Measurements from ENCODE around the gene LRRC8D. TPM values are rescaled to one million over a fixed set of nuclear protein-coding genes. Genes with fewer than 3 reads are reported as not detected.

The LRRC8D gene
- total and polyA plus RNA-seq, 2 of the 4 experiments (the other 2 are of a cell fraction): 34.1 to 35.3 TPM

DNA sequence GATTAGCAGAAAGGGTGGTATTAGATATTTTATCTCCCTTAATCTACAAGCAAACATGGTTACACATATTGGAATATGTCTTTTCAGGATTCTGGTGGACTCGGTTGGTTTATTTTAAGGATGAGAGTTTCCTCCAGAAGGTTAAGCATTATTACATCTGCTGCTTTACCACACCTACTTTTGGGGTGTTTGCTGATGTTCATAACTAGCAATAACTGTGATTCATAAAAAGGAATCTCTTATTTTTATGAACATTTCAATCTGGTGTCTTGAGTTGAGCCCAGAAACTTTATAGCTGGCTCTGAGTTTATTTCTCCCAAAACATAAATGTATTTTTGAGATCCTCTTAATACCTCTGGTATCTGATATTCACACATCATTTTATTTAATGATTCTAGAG, 82.7 kb downstream of the LRRC8D start:
- H2AK5ac ChIP-seq (ENCODE audit: low read depth, low read length): no peak overlapping the region
- no peak overlapping the region for H2AK9ac ChIP-seq (replicated peaks; ENCODE audit: low read depth, low read length, poor library complexity)
- no peak for TF ChIP-seq BHLHE40 (IDR thresholded peaks at IDR 0.05; ENCODE audit: low read depth, low read length)
- no peak for TF ChIP-seq MAFK (IDR thresholded peaks at IDR 0.05; ENCODE audit: low read depth, low read length)
- no peak for TF ChIP-seq RAD21 (IDR thresholded peaks at IDR 0.05; ENCODE audit: low read length)
- no peak for TF ChIP-seq NFE2L2 (IDR thresholded peaks at IDR 0.05; ENCODE audit: low read depth, low read length)
- no peak for TF ChIP-seq FOS (IDR thresholded peaks at IDR 0.05; ENCODE audit: low read depth, low read length)
- TF ChIP-seq, protein P1, sequence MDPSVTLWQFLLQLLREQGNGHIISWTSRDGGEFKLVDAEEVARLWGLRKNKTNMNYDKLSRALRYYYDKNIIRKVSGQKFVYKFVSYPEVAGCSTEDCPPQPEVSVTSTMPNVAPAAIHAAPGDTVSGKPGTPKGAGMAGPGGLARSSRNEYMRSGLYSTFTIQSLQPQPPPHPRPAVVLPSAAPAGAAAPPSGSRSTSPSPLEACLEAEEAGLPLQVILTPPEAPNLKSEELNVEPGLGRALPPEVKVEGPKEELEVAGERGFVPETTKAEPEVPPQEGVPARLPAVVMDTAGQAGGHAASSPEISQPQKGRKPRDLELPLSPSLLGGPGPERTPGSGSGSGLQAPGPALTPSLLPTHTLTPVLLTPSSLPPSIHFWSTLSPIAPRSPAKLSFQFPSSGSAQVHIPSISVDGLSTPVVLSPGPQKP (IDR thresholded peaks at IDR 0.05; ENCODE audit: borderline replicate concordance, low read depth, low read length): no peak
- no peak for TF ChIP-seq RCOR1 (IDR thresholded peaks at IDR 0.05; ENCODE audit: insufficient replicate concordance, low read length)
- peak overlapping the region; percentile 58; the same call in 1 of the 2 replicates for H3K4ac ChIP-seq (ENCODE audit: low read depth, low read length)
- H3K9me1 ChIP-seq (ENCODE audit: insufficient read depth, low read length): peaks cover 16% of the 10 kb centered on the region
- CTCF ChIA-PET: interaction anchor here (0.6 kb wide), 1 partner anchor 1785 kb away, joined by 3 read pairs; no protein-coding TSS in a partner anchor
- peak; percentile 36 for DNase-seq
- no peak overlapping the region for H3K56ac ChIP-seq (ENCODE audit: extremely low read depth, insufficient read depth, low read length)
- no peak overlapping the region for H3K27ac ChIP-seq (ENCODE audit: insufficient read depth, low read length)
- H2BK20ac ChIP-seq (ENCODE audit: low read depth, low read length): no peak overlapping the region; the same call in 1 of the 2 replicates
- H3K4me1 ChIP-seq (ENCODE audit: control insufficient read depth, insufficient read depth, low read length): peaks cover 31% of the 10 kb centered on the region
- BruUV-seq (replicated peaks): no TSS peak
- no peak overlapping the region for H2BK5ac ChIP-seq (ENCODE audit: low read depth, low read length, poor library complexity, severe bottlenecking)
- no peak overlapping the region for H3K4me3 ChIP-seq (ENCODE audit: insufficient read depth, low read depth, low read length)
- H4K8ac ChIP-seq (ENCODE audit: low read depth in 2 of 2, low read length in 2 of 2): no peak overlapping the region; a peak in 2 of 4 replicates
- H4K91ac ChIP-seq (ENCODE audit: insufficient read depth, low read depth, low read length): no peak overlapping the region
- WGBS, 2 experiments (ENCODE audit: extremely low coverage in 2 of 2, insufficient read length in 1 of 2): no CpG with 5 or more reads among the region's 1 CpG
- H3K14ac ChIP-seq (replicated peaks; ENCODE audit: low read depth, low read length): 0 out of 2 replicates have a peak overlapping the region, but pooled peaks have one; percentile 51
- H4K5ac ChIP-seq (ENCODE audit: low read depth, low read length): no peak overlapping the region
- no peak overlapping the region; the same call in 2 of the 3 replicates for H2BK15ac ChIP-seq (ENCODE audit: low read depth, low read length)
- H3K79me1 ChIP-seq (ENCODE audit: low read depth in 1 of 2, low read length in 2 of 2): peaks cover 34 to 49% of the 10 kb centered on the region in 2 experiments
- H2AFZ ChIP-seq (replicated peaks; ENCODE audit: low read length, poor library complexity): no peak overlapping the region
- no peaks in the 10 kb centered on the region for H4K20me1 ChIP-seq (ENCODE audit: insufficient read depth, low read length)
- no peaks in the 10 kb centered on the region for H3K36me3 ChIP-seq (ENCODE audit: control insufficient read depth, insufficient read depth, low read length)
- H3K9me3 ChIP-seq (ENCODE audit: control insufficient read depth, insufficient read depth, low read length): no peaks in the 10 kb centered on the region
- POLR2A ChIA-PET (ENCODE audit: unreplicated experiment): no interaction called here
- no peak overlapping the region for H3K18ac ChIP-seq (ENCODE audit: low read depth, low read length)
- H3K9ac ChIP-seq (ENCODE audit: low read depth, low read length): no peak overlapping the region
- dilution Hi-C loops (cut with HindIII; ENCODE audit: low sequenced_read_pairs, unreplicated experiment): no loop called here
- H2BK120ac ChIP-seq (ENCODE audit: low read depth, low read length): 0 out of 2 replicates have a peak overlapping the region, but pooled peaks have one; percentile 68
- intact Hi-C loops (cut with micrococcal nuclease): no loop called here
- in situ Hi-C loops (cut with MboI; ENCODE audit: low sequenced_read_pairs): no loop called here
- no peak for ATAC-seq (ENCODE audit: low read depth)
- H3K27me3 ChIP-seq (ENCODE audit: control insufficient read depth, insufficient read depth, low read length): no peaks in the 10 kb centered on the region
- no peak overlapping the region for H3K4me2 ChIP-seq (ENCODE audit: low read depth, low read length)
- no peak overlapping the region; the same call in 1 of the 2 replicates for H3K23ac ChIP-seq (ENCODE audit: low read depth, low read length)
